Activated T-cell treated with anti-CD3 and anti-CD28 coated beads, Interleukin-2, amount 50 U/mL, for 24 hours (primary cell): ENCODE data around the gene TRAPPC6A.

Experiments used
- DNase-seq: peaks from one replicate; pipeline ENCODE4 v3.0.0-alpha.2; 2020
- H3K27ac Mint-ChIP-seq: 2 replicates; pipeline ENCODE4 v1.8.0; 2020; ENCODE audit warnings: mild to moderate bottlenecking, mixed read lengths
- H3K27me3 Mint-ChIP-seq: 2 replicates; pipeline ENCODE4 v1.8.0; 2020; ENCODE audit warnings: mixed read lengths
- H3K36me3 Mint-ChIP-seq: 2 replicates; pipeline ENCODE4 v1.8.0; 2020; ENCODE audit warnings: low read depth, mixed read lengths
- H3K4me1 Mint-ChIP-seq: 2 replicates; pipeline ENCODE4 v1.8.0; 2020; ENCODE audit warnings: low read depth, mixed read lengths
- H3K4me3 Mint-ChIP-seq: 2 replicates; pipeline ENCODE4 v1.8.0; 2020; ENCODE audit warnings: mild to moderate bottlenecking, moderate library complexity, mixed read lengths
- H3K9me3 Mint-ChIP-seq: 2 replicates; pipeline ENCODE4 v1.8.0; 2020; ENCODE audit warnings: mixed read lengths

The TRAPPC6A gene

DNA sequence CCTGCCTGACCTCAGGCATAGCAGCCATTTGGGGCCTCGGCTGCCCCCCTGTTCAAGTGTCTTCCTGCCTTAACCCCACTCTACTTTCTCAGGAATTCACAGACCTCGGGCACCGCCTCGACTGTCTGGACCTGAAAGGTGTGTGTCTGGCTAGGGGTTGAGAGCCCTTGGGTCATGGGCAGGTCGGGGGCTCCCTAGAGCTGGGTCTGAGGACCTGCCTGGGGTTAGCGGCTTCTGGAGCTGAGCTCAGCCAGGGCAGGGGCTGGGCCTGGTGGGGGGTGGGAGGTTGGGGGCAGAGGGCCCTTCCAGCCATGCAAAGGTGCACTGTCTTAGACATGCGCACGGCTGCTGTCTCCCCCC lies 37.9 kb downstream of the TRAPPC6A start:
- no peak overlapping the region for H3K4me3 Mint-ChIP-seq
- DNase-seq, result no peak
- H3K9me3 Mint-ChIP-seq, result no peaks in the 10 kb centered on the region
- no peak overlapping the region for H3K27ac Mint-ChIP-seq
- peaks cover 30% of the 10 kb centered on the region for H3K36me3 Mint-ChIP-seq
- H3K27me3 Mint-ChIP-seq, result no peaks in the 10 kb centered on the region
- H3K4me1 Mint-ChIP-seq, result peaks cover 2% of the 10 kb centered on the region

DNA sequence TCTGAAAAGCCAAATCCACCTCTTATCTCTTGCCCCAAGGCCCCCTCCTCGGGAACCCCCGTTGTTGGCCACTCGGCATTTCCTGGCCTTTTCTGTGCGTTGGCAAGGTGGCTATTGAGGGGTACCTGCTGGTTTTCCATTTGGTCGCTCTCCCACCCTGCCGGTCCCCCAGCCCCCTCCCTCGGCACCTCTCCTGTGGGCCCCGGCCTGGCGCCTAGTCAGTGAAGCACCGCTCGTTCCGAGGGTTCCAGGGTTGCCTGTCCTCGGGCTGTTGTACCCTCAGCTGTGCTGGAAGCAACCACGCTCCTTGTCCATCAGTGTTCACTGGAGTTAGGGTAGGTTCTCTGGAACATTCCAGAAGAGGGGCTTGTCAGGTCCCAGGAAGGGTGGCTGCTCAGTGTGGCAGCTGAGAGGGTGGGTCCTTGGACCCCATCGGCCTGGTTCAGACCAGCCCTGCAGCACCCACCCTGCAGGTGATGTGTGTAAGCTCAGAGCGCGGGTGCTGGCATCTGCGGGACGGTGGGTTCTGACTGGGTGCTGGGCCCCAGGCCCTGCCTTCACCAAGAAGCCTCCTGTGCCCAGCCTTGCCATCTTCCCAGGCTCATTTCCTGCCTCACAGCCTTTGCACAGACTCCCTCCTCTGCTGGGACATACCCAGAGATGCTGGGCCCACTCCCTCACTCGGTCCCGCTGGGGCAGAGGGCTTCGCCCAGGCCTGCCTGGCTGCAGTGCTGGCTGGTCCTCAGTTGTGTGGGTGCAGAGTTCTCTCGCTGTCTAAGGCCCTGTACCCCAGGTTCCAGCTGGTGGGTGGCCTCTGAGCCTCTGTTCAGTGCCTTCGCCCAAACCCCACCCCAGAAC lies 38.5 kb downstream of the TRAPPC6A start:
- Mint-ChIP-seq H3K27me3 (no peaks in the 10 kb centered on the region), H3K36me3 (peaks cover 30% of the 10 kb centered on the region), H3K4me3 (no peak overlapping the region), H3K9me3 (no peaks in the 10 kb centered on the region), H3K27ac (no peak overlapping the region), H3K4me1 (peaks cover 2% of the 10 kb centered on the region)
- DNase-seq, result no peak

DNA sequence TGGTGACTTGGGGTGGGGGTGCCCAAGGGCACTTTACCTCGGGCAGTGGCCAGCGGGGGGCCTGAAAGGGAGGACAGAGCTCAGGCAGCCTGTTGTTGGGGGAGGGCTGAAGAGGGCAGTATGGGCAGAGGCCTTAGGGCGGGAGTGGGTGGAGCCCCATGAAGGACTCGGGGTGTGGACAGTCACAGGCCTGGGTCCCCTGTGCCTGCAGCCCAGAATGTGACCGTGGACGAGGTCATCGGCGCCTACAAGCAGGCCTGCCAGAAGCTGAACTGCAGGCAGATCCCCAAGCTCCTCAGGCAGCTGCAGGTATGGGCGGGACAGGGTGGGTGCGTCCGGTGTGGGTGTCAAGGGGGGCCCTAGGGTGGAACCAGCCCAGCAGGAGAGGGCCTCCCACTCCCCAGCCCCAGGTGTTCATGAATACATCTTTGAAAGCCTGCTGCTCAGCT lies 39.7 kb downstream of the TRAPPC6A start:
- Mint-ChIP-seq H3K27ac (no peak overlapping the region), H3K9me3 (no peaks in the 10 kb centered on the region), H3K4me3 (no peak overlapping the region), H3K36me3 (peaks cover 26% of the 10 kb centered on the region), H3K27me3 (no peaks in the 10 kb centered on the region), H3K4me1 (peaks cover 4% of the 10 kb centered on the region)
- no peak for DNase-seq

GRCh38 chr19:45137179-45137761 lies 40.8 kb downstream of the TRAPPC6A start:
- no peak for DNase-seq
- no peak overlapping the region for H3K27ac Mint-ChIP-seq
- H3K4me1 Mint-ChIP-seq, result peaks cover 2% of the 10 kb centered on the region
- H3K9me3 Mint-ChIP-seq, result no peaks in the 10 kb centered on the region
- H3K27me3 Mint-ChIP-seq, result no peaks in the 10 kb centered on the region
- H3K36me3 Mint-ChIP-seq, result peaks cover 16% of the 10 kb centered on the region
- no peak overlapping the region for H3K4me3 Mint-ChIP-seq

- Mint-ChIP-seq H3K27me3 (no peaks in the 10 kb centered on the region), H3K4me3 (no peak overlapping the region), H3K9me3 (no peaks in the 10 kb centered on the region), H3K27ac (peak overlapping the region; percentile 67), H3K4me1 (peaks cover 4% of the 10 kb centered on the region), H3K36me3 (peaks cover 14% of the 10 kb centered on the region)
- DNase-seq, result no peak
Observed at GRCh38 chr19:45136507-45137178, 41.4 kb downstream of the TRAPPC6A start.

DNA sequence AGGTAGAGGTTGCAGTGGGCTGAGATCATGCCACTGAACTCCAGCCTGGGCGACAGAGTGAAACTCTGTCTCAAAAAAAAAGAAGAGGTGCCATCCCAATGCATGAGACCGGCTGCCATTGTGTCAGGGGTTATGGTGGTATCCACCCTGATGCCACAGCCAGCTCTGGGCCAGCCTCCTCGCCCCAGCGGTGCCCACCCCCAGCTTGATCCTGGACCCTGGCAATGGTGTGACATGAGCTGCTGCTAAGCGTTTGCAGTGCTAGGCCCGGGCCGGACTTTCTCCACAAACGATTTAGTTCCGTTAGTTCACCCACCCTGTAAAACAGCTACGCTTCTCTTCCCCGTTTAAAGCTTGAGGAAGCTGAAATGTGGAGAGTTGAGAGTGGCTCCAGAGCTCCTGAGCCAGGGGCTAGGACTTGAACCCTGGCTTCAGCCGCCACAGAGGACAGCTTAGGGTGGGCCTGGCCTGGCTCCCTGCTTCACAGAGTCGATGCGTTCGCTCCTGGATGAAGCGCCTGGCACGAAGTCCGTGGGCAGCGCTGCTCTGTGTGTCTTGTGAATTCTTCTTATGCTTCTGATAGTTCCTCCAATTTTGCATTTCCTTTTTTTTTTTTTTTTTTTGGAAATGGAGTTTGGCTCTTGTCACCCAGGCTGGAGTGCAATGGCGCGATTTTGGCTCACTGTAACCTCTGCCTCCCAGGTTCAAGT lies 42.7 kb downstream of the TRAPPC6A start:
- Mint-ChIP-seq H3K27ac (no peak overlapping the region), H3K4me3 (no peak overlapping the region), H3K9me3 (no peaks in the 10 kb centered on the region), H3K27me3 (no peaks in the 10 kb centered on the region), H3K36me3 (peaks cover 2% of the 10 kb centered on the region), H3K4me1 (peaks cover 15% of the 10 kb centered on the region)
- no peak for DNase-seq

DNA sequence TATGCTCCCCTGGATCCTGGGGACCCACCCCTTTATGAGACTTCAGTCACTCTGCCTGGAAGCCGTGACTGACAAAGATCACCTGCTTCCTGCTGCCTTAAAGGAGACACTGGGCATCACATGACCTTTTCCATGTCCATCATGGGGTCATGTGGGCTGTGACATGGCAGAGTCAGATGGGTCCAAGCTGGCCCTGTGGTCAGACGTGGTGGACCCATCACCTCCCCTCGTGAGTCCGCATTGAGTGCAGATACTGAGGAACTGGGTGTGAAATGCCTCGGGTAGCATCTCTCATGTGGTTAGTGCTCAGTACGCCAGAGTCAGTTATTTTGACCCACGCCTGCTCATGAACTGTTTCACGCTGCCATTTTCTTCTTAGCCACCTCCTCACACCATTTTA lies 44.4 kb downstream of the TRAPPC6A start:
- no peak for DNase-seq
- Mint-ChIP-seq H3K9me3 (no peaks in the 10 kb centered on the region), H3K4me3 (no peak overlapping the region), H3K27ac (no peak overlapping the region), H3K36me3 (peaks cover 2% of the 10 kb centered on the region), H3K4me1 (peaks cover 17% of the 10 kb centered on the region), H3K27me3 (no peaks in the 10 kb centered on the region)

GRCh38 chr19:45130888-45131615 lies 47.0 kb downstream of the TRAPPC6A start:
- no peaks in the 10 kb centered on the region for H3K9me3 Mint-ChIP-seq
- DNase-seq, result no peak
- peak overlapping the region; percentile 29 for H3K27ac Mint-ChIP-seq
- peaks cover 25% of the 10 kb centered on the region for H3K4me1 Mint-ChIP-seq
- H3K27me3 Mint-ChIP-seq, result no peaks in the 10 kb centered on the region
- peaks cover 2% of the 10 kb centered on the region for H3K36me3 Mint-ChIP-seq
- no peak overlapping the region for H3K4me3 Mint-ChIP-seq

- no peaks in the 10 kb centered on the region for H3K27me3 Mint-ChIP-seq
Observed at GRCh38 chr19:45130236-45130635, 47.8 kb downstream of the TRAPPC6A start.

GRCh38 chr19:45128806-45129205 lies 49.2 kb downstream of the TRAPPC6A start:
- Mint-ChIP-seq H3K4me1 (peaks cover 30% of the 10 kb centered on the region), H3K27ac (no peak overlapping the region), H3K27me3 (no peaks in the 10 kb centered on the region), H3K4me3 (no peak overlapping the region), H3K9me3 (no peaks in the 10 kb centered on the region), H3K36me3 (no peaks in the 10 kb centered on the region)
- no peak for DNase-seq

More at GRCh38 chr19:45130236-45130635, 47.8 kb downstream of the TRAPPC6A start:
- Mint-ChIP-seq H3K4me1 (peaks cover 32% of the 10 kb centered on the region), H3K27ac (no peak overlapping the region), H3K36me3 (peaks cover 2% of the 10 kb centered on the region), H3K4me3 (no peak overlapping the region), H3K9me3 (no peaks in the 10 kb centered on the region)
- no peak for DNase-seq

GRCh38 chr19:45128146-45128545 lies 49.9 kb downstream of the TRAPPC6A start:
- Mint-ChIP-seq H3K4me1 (peaks cover 30% of the 10 kb centered on the region), H3K27me3 (no peaks in the 10 kb centered on the region), H3K27ac (peak overlapping the region; percentile 44), H3K4me3 (no peak overlapping the region), H3K9me3 (no peaks in the 10 kb centered on the region), H3K36me3 (no peaks in the 10 kb centered on the region)
- no peak for DNase-seq

GRCh38 chr19:45126654-45127053 lies 51.4 kb downstream of the TRAPPC6A start:
- H3K27ac Mint-ChIP-seq, result no peak overlapping the region
- no peaks in the 10 kb centered on the region for H3K36me3 Mint-ChIP-seq
- peaks cover 37% of the 10 kb centered on the region for H3K4me1 Mint-ChIP-seq
- H3K4me3 Mint-ChIP-seq, result no peak overlapping the region
- DNase-seq, result no peak
- H3K27me3 Mint-ChIP-seq, result no peaks in the 10 kb centered on the region
- no peaks in the 10 kb centered on the region for H3K9me3 Mint-ChIP-seq

- peak; percentile 81 for DNase-seq
- Mint-ChIP-seq H3K4me1 (peaks cover 39% of the 10 kb centered on the region), H3K27ac (peak overlapping the region; percentile 44), H3K36me3 (no peaks in the 10 kb centered on the region), H3K4me3 (no peak overlapping the region), H3K9me3 (no peaks in the 10 kb centered on the region), H3K27me3 (no peaks in the 10 kb centered on the region)
Observed at GRCh38 chr19:45125975-45126493, 52.0 kb downstream of the TRAPPC6A start.

DNA sequence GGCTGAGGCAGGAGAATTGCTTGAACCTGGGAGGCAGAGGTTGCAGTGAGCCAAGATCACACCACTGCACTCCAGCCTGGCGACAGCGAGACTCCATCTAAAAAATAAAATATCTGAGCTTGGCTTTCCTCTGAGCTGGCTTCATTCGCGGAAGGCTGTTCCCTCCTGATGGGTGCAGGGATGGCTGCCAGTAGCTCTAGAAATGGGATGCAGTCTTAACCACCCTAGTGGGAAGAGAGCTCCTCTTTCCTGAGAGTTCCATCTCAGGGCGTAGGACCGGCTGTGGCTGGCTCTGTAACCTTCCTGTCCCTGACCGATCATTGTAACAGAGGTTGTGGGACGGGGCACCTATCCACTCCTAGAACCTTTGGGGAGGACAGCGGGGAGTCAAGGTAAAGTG lies 52.7 kb downstream of the TRAPPC6A start:
- Mint-ChIP-seq H3K36me3 (no peaks in the 10 kb centered on the region), H3K4me3 (no peak overlapping the region), H3K27me3 (no peaks in the 10 kb centered on the region), H3K4me1 (peaks cover 37% of the 10 kb centered on the region), H3K9me3 (no peaks in the 10 kb centered on the region), H3K27ac (no peak overlapping the region)
- no peak for DNase-seq
